ENCODE data around the gene ZNF267.
"Not testable (repeated sequence)": the region's sequence is repeated elsewhere in the genome, so short reads cannot be mapped to it uniquely, and the experiment has no call there.

The ZNF267 gene

DNA sequence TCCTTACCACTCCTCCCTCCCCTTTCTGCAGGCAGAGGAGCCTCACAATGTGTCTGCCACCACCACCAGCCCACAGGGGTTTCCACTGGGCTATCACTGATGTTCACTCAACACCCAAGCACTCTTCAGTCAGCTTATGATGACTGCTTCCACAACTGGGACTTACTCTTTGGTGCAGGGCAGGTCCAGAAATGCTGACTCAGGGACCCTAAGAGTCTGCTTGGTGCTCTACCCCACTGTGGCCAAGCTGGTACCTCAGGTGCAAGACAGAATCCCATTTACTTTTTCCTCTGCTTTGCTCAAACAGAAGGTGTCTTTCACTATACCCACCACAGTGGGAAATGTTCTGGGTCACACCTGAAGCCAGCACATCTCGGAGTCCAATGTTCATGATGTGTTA is 40.1 kb downstream of the ZNF267 start:
- no peak overlapping the region for H3K27ac ChIP-seq
- no peak overlapping the region for H3K9ac ChIP-seq
- no peaks in the 10 kb centered on the region for H3K27me3 ChIP-seq (ENCODE audit: control insufficient read depth, insufficient read depth, low read length)
- H3K4me1 ChIP-seq, result no peaks in the 10 kb centered on the region
- no peaks in the 10 kb centered on the region for H3K79me2 ChIP-seq
- no peak overlapping the region for H3K4me2 ChIP-seq (ENCODE audit: low read length)
- H3K9me3 ChIP-seq (ENCODE audit: control insufficient read depth, low read length), result peaks cover 20% of the 10 kb centered on the region
- H2AFZ ChIP-seq, result no peak overlapping the region
- TF ChIP-seq CTCF (IDR thresholded peaks at IDR 0.05), result no peak
- H3K4me3 ChIP-seq (ENCODE audit: low read depth, low read length), result no peak overlapping the region
- peaks cover 13% of the 10 kb centered on the region for H3K36me3 ChIP-seq (ENCODE audit: control insufficient read depth, insufficient read depth, low read length)

GRCh38 chr16:31916056-31916488 is 42.5 kb downstream of the ZNF267 start:
- no peak overlapping the region for H3K9ac ChIP-seq
- no peak overlapping the region for H3K27ac ChIP-seq
- TF ChIP-seq CTCF (IDR thresholded peaks at IDR 0.05), result no peak
- no peak overlapping the region for H3K4me2 ChIP-seq (ENCODE audit: low read length)
- peaks cover 13% of the 10 kb centered on the region for H3K36me3 ChIP-seq (ENCODE audit: control insufficient read depth, insufficient read depth, low read length)
- no peak overlapping the region for H2AFZ ChIP-seq
- H3K4me1 ChIP-seq, result no peaks in the 10 kb centered on the region
- H3K79me2 ChIP-seq, result no peaks in the 10 kb centered on the region
- H3K27me3 ChIP-seq (ENCODE audit: control insufficient read depth, insufficient read depth, low read length), result no peaks in the 10 kb centered on the region
- H3K4me3 ChIP-seq (ENCODE audit: low read depth, low read length), result no peak overlapping the region
- peaks cover 16% of the 10 kb centered on the region for H3K9me3 ChIP-seq (ENCODE audit: control insufficient read depth, low read length)

- Histone ChIP-seq H3K36me3 (ENCODE audit: control insufficient read depth, insufficient read depth, low read length) (peaks cover 10% of the 10 kb centered on the region), H3K79me2 (no peaks in the 10 kb centered on the region), H3K27ac (no peak overlapping the region), H2AFZ (no peak overlapping the region), H3K4me1 (no peaks in the 10 kb centered on the region), H3K4me2 (ENCODE audit: low read length) (no peak overlapping the region), H3K9me3 (ENCODE audit: control insufficient read depth, low read length) (peaks cover 14% of the 10 kb centered on the region), H3K27me3 (ENCODE audit: control insufficient read depth, insufficient read depth, low read length) (no peaks in the 10 kb centered on the region), H3K4me3 (ENCODE audit: low read depth, low read length) (no peak overlapping the region), H3K9ac (no peak overlapping the region)
- no peak for TF ChIP-seq CTCF (IDR thresholded peaks at IDR 0.05)
Measured at GRCh38 chr16:31920373-31920772, 46.8 kb downstream of the ZNF267 start.

DNA sequence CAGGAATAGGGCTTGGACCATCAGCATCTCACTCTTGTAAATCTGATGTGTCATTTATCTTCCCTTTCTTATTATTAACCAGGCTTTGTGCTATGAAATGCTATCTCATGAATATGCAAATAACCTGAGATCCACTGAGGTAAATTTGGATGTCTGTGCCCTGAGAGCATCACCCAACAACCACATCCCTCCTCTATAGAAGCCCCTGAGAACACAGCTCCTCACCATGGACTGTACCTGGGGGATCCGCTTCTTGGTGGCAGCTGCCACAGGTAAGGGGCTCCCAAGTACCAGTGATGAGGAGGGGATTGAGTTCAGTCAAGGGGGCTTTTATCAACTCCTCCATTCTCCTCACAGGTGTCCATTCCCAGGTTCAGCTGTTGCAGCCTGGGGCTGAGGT is 78.2 kb downstream of the ZNF267 start:
- H3K4me3 ChIP-seq (ENCODE audit: low read depth, low read length); H2AFZ ChIP-seq; H3K27ac ChIP-seq; H3K9ac ChIP-seq; H3K27me3 ChIP-seq (ENCODE audit: control insufficient read depth, insufficient read depth, low read length); H3K36me3 ChIP-seq (ENCODE audit: control insufficient read depth, insufficient read depth, low read length); H3K4me1 ChIP-seq; H3K79me2 ChIP-seq; H3K4me2 ChIP-seq (ENCODE audit: low read length); H3K9me3 ChIP-seq (ENCODE audit: control insufficient read depth, low read length): not testable (repeated sequence)

DNA sequence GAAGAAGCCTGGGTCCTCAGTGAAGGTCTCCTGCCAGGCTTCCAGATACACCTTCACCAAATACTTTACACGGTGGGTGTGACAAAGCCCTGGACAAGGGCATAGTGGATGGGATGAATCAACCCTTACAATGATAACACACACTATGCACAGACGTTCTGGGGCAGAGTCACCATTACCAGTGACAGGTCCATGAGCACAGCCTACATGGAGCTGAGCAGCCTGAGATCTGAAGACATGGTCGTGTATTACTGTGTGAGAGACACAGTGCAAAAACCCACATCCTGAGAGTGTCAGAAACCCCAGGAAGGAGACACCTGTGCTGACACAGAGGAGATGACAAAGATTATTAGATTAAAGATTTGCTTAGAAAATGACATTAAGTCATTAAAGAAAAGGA is 78.6 kb downstream of the ZNF267 start:
- H3K4me1 ChIP-seq; H3K27ac ChIP-seq; H3K4me3 ChIP-seq (ENCODE audit: low read depth, low read length); H2AFZ ChIP-seq; H3K79me2 ChIP-seq; H3K9me3 ChIP-seq (ENCODE audit: control insufficient read depth, low read length); H3K36me3 ChIP-seq (ENCODE audit: control insufficient read depth, insufficient read depth, low read length); H3K9ac ChIP-seq; H3K27me3 ChIP-seq (ENCODE audit: control insufficient read depth, insufficient read depth, low read length); H3K4me2 ChIP-seq (ENCODE audit: low read length): not testable (repeated sequence)

DNA sequence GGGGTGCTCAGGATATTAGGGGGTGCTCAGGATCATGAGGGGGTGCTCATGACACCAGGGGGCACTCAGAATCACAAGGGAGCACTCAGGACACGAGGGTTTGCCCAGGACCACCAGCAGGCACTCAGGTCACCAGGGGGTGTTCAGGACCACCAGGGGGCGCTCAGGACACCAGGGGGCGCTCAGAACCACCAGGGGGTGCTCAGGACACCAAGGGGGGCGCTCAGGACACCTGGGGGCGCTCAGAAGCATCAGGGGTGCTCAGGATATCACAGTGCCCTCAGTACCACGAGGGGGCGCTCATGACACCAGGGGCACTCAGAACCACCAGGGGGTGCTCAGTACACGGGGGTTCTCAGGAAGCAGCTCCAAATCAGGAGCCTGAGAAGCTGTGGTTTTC is 82.6 kb downstream of the ZNF267 start:
- H3K36me3 ChIP-seq (ENCODE audit: control insufficient read depth, insufficient read depth, low read length); H3K27me3 ChIP-seq (ENCODE audit: control insufficient read depth, insufficient read depth, low read length); H3K4me1 ChIP-seq; H3K4me2 ChIP-seq (ENCODE audit: low read length); H3K27ac ChIP-seq; H3K4me3 ChIP-seq (ENCODE audit: low read depth, low read length); H3K9me3 ChIP-seq (ENCODE audit: control insufficient read depth, low read length); H2AFZ ChIP-seq; H3K9ac ChIP-seq; H3K79me2 ChIP-seq: not testable (repeated sequence)

DNA sequence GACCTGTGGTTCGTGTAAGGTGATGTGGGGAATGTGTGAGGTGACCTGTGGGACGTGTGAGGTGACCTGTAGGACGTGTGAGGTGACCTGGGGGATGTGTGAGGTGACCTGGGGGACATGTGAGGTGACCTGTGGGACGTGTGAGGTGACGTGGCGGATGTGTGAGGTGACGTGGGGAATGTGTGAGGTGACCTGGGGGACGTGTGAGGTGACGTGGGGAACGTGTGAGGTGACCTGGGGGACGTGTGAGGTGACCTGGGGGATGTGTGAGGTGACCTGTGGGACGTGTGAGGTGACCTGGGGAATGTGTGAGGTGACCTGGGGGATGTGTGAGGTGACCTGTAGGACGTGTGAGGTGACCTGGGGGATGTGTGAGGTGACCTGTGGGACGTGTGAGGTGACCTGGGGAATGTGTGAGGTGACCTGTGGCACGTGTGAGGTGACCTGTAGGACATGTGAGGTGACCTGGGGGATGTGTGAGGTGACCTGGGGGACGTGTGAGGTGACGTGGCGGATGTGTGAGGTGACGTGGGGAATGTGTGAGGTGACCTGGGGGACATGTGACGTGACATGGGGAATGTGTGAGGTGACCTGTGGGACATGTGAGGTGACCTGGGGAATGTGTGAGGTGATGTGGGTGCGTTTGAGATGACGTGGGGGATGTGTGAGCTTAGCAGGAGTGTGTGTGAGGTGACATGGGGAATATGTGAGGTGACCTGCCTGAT is 86.7 kb downstream of the ZNF267 start:
- not testable (repeated sequence) for H3K4me2 ChIP-seq (ENCODE audit: low read length); H3K9ac ChIP-seq; H3K79me2 ChIP-seq; H3K27me3 ChIP-seq (ENCODE audit: control insufficient read depth, insufficient read depth, low read length); H3K4me3 ChIP-seq (ENCODE audit: low read depth, low read length); H2AFZ ChIP-seq; H3K4me1 ChIP-seq; H3K36me3 ChIP-seq (ENCODE audit: control insufficient read depth, insufficient read depth, low read length); H3K27ac ChIP-seq; H3K9me3 ChIP-seq (ENCODE audit: control insufficient read depth, low read length)

All from parathyroid adenoma (tissue), 2 donors.